Brain microvascular endothelial cell (primary cell): ENCODE data around the gene KRT12.

Experiments used
- DNase-seq: peaks from one replicate; pipeline ENCODE4 v3.0.0-alpha.2; 2020
- H3K27ac ChIP-seq: fragments of 250-450 bp; sonication (Bioruptor Pico); 2 replicates; pipeline ENCODE4 v1.5.1; 2020; ENCODE audit warnings: mild to moderate bottlenecking, moderate library complexity
- H3K27me3 ChIP-seq: fragments of 250-450 bp; sonication (Bioruptor Pico); replicated peaks from 2 replicates; pipeline ENCODE4 v1.5.1; 2020; ENCODE audit warnings: mild to moderate bottlenecking
- H3K36me3 ChIP-seq: fragments of 250-450 bp; sonication (Bioruptor Pico); replicated peaks from 2 replicates; pipeline ENCODE4 v1.5.1; 2020; ENCODE audit warnings: mild to moderate bottlenecking
- H3K4me3 ChIP-seq: 2 replicates; pipeline ENCODE4 v1.5.1; 2011; ENCODE audit warnings: low read depth, mild to moderate bottlenecking, control low read depth, low read length, moderate library complexity
- in situ Hi-C: cut with HindIII; loops from 2 replicates; pipeline ENCODE4 v1.10.0; 2017; ENCODE audit warnings: low sequenced_read_pairs, low pct_ligation_motif_present
- TF ChIP-seq, protein P1 (sequence below): IDR thresholded peaks from 2 replicates; pipeline ENCODE4 v1.5.1; 2011; ENCODE audit warnings: low read depth, mild to moderate bottlenecking, moderate library complexity, low read length, control low read depth, inconsistent platforms; ENCODE audit errors: missing control alignments

The KRT12 gene

DNA sequence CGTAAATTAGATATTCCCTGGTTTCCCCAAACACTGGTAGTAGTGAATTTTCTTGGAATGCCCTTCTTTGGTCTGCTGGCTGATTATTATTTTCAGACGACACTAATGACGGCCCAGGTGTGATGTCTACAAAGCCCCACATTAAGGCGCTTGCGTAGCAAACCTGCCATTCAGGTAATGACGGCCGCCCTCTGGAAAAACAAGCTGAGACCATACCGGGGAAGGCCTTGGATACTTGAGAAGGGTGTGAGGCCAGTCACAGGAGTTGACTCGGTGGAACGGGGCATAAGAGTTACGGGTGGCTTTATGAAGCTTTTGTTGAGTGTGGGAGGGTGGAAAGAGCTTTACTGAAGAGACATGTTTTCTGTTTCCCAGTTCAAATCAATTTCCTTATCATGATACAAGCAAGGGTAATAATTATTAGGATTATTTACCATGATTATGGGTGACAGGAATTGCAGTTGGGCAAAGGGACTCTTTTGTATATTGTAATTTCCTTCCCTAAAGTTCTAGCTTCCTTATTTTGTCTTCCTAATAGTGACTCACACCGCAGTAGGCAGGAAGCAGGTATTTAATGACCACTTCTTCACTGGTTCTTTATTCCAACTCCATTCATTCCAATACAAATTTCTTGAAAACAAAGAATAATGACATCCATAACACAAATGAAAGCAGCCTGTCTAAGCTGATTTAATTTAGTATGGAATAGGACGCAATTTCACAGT, 45.6 kb upstream of the KRT12 start:
- TF ChIP-seq, protein P1, sequence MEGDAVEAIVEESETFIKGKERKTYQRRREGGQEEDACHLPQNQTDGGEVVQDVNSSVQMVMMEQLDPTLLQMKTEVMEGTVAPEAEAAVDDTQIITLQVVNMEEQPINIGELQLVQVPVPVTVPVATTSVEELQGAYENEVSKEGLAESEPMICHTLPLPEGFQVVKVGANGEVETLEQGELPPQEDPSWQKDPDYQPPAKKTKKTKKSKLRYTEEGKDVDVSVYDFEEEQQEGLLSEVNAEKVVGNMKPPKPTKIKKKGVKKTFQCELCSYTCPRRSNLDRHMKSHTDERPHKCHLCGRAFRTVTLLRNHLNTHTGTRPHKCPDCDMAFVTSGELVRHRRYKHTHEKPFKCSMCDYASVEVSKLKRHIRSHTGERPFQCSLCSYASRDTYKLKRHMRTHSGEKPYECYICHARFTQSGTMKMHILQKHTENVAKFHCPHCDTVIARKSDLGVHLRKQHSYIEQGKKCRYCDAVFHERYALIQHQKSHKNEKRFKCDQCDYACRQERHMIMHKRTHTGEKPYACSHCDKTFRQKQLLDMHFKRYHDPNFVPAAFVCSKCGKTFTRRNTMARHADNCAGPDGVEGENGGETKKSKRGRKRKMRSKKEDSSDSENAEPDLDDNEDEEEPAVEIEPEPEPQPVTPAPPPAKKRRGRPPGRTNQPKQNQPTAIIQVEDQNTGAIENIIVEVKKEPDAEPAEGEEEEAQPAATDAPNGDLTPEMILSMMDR: no peak
- H3K27me3 ChIP-seq: no peaks in the 10 kb centered on the region
- no peaks in the 10 kb centered on the region for H3K36me3 ChIP-seq
- no peak overlapping the region for H3K4me3 ChIP-seq
- no peak for DNase-seq
- in situ Hi-C loops: no loop called here
- H3K27ac ChIP-seq: no peak overlapping the region

DNA sequence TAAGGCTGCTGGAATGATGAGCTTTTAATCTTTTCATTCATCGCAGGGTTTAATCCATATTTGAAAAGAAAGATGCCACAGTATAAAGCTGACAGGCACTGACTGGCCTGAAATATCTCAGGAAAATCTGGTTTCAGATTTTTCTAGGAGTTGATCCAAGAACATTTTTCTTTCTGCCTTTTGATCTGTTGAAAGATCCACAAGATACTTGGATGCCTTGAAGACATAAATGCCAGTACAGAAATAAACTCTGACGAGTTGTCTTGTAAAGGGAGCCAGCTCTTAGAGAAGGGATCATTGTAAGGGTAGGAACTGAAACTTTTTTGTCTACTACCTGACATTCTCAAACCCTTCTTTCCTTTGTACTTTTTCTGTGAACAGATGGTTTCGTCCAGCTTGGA, 43.4 kb upstream of the KRT12 start:
- peak; percentile 22 for DNase-seq
- TF ChIP-seq, protein P1: no peak
- H3K27ac ChIP-seq: peak overlapping the region; percentile 90

DNA sequence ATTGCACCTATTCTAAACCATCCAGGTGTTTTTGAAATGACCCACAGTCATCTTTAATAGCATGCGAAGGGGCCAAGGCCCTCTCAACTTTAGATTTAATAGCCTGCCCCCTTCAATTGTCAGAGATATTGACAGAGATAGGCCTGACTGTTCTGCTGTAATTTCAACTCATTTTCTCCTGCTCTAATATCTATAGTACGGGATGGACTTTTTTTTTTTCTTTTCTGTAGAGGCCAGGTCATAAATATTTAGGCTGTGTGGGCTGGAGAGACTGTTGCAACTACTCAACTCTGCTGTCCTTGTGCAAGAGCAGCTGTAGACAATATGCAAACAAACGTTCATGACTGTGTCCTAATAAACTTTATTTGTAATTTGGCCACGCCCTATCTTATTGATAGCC, 42.7 kb upstream of the KRT12 start:
- DNase-seq: peak; percentile 72
- Histone ChIP-seq H3K27ac (peak overlapping the region; percentile 90), H3K36me3 (no peaks in the 10 kb centered on the region), H3K4me3 (no peak overlapping the region), H3K27me3 (no peaks in the 10 kb centered on the region)
- TF ChIP-seq, protein P1: no peak
- in situ Hi-C loops: no loop called here

More for the DNA sequence above, 43.4 kb upstream of the KRT12 start:
- no peaks in the 10 kb centered on the region for H3K27me3 ChIP-seq
- in situ Hi-C loops: no loop called here
- no peak overlapping the region for H3K4me3 ChIP-seq
- no peaks in the 10 kb centered on the region for H3K36me3 ChIP-seq

DNA sequence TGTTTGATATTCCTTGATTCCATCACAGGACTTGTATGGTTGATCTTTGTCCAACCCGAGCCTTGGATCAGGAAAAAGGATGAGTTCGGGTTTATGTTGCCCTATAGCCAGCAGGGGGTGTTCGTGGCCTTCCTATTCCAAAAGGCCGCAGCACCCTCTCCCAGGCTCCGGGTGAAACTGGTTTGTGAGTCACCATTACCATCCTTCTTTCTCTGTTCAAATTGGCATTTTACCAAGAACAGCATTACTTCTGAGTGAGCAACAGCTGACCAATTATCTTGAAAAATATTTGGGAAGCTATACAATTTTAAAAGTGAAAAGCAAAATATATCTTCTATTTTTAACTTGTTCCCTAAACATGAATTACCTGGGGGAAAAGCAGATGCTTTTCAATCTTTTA, 42.3 kb upstream of the KRT12 start:
- Histone ChIP-seq H3K27me3 (no peaks in the 10 kb centered on the region), H3K36me3 (no peaks in the 10 kb centered on the region), H3K4me3 (no peak overlapping the region), H3K27ac (peak overlapping the region; percentile 90)
- TF ChIP-seq, protein P1: peak; percentile 79
- in situ Hi-C loops: no loop called here
- DNase-seq: peak; percentile 94

DNA sequence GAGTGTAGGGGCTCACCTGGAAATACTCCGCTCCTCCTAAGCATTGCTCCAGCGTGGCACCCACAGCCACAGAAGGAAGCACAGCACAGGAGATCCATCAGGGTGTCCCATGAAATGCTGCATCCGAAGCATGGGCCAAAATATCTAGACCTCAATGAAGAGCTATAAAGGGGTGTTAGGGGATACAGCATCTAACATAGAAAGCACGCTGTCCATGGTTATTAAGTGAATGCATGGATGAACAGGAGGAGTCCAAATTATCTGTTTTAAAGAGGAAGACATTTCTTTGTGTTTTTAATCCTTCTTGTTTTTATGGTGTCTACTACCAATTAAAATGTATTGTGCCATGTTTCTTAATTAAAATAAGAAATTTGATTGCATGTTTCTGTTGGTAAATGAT, 39.6 kb upstream of the KRT12 start:
- no peaks in the 10 kb centered on the region for H3K36me3 ChIP-seq
- H3K27me3 ChIP-seq: no peaks in the 10 kb centered on the region
- in situ Hi-C loops: no loop called here
- no peak overlapping the region for H3K4me3 ChIP-seq
- no peak for DNase-seq
- H3K27ac ChIP-seq: no peak overlapping the region
- TF ChIP-seq, protein P1: no peak

DNA sequence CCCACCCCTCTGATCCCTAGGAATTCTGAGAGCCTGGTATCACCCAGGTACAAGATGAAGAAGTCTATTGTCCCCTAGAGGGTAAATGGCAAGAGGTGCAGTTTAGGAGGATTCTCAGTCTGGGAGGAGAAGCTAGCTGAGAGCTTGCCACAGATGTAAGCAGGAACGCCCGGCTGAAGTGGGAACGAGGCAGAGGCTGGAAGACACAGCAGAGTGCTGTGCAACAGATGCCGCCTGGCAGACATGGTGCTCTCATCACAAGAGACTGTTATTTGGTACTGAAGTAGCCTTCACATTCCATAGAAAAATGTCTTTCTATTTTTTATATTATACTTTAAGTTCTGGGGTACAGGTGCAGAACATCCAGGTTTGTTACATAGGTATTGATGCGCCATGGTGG, 38.3 kb upstream of the KRT12 start:
- H3K27me3 ChIP-seq: no peaks in the 10 kb centered on the region
- no peak overlapping the region for H3K27ac ChIP-seq
- DNase-seq: no peak
- TF ChIP-seq, protein P1: no peak
- no peaks in the 10 kb centered on the region for H3K36me3 ChIP-seq
- in situ Hi-C loops: no loop called here
- H3K4me3 ChIP-seq: no peak overlapping the region
